Choroid plexus epithelial cell (primary cell): ENCODE measurements around the gene NDUFB5.
A peak's percentile ranks its signal among the peaks of the same experiment; 100 is the strongest.

ENCODE experiments used
- DNase-seq: peaks from one replicate; pipeline ENCODE4 v3.0.0-alpha.2; 2010; ENCODE audit warnings: low read depth
- H3K4me3 ChIP-seq: 2 replicates; pipeline ENCODE4 v1.5.1; 2011; ENCODE audit warnings: low read depth, mild to moderate bottlenecking, control low read depth, low read length, moderate library complexity
- CTCF ChIP-seq: conservative IDR thresholded peaks from 2 replicates; pipeline ENCODE4 v1.5.1; 2011; ENCODE audit warnings: low read depth, mild to moderate bottlenecking, control low read depth, inconsistent platforms, low read length, moderate library complexity

Gene NDUFB5

GRCh38 chr3:179653096-179653797 is 48.7 kb downstream of the NDUFB5 start:
- no peak for TF ChIP-seq CTCF
- H3K4me3 ChIP-seq, result peak overlapping the region; percentile 93
- DNase-seq, result peak; percentile 88

- TF ChIP-seq CTCF, result no peak
- DNase-seq, result no peak
- H3K4me3 ChIP-seq, result no peak overlapping the region
Measured at GRCh38 chr3:179655236-179655635, 50.6 kb downstream of the NDUFB5 start.

GRCh38 chr3:179658606-179659005 is 54.0 kb downstream of the NDUFB5 start:
- DNase-seq, result no peak
- TF ChIP-seq CTCF, result no peak
- no peak overlapping the region for H3K4me3 ChIP-seq

- no peak overlapping the region for H3K4me3 ChIP-seq
- no peak for TF ChIP-seq CTCF
- no peak for DNase-seq
Measured at GRCh38 chr3:179660872-179661271, 56.3 kb downstream of the NDUFB5 start.

- H3K4me3 ChIP-seq, result no peak overlapping the region
- no peak for TF ChIP-seq CTCF
- DNase-seq, result no peak
Measured at GRCh38 chr3:179661777-179662176, 57.2 kb downstream of the NDUFB5 start.

- no peak for TF ChIP-seq CTCF
- DNase-seq, result no peak
Measured at GRCh38 chr3:179663093-179663492, 58.5 kb downstream of the NDUFB5 start.

GRCh38 chr3:179666030-179666429 is 61.4 kb downstream of the NDUFB5 start:
- DNase-seq, result no peak
- TF ChIP-seq CTCF, result no peak
- no peak overlapping the region for H3K4me3 ChIP-seq

More at GRCh38 chr3:179663093-179663492, 58.5 kb downstream of the NDUFB5 start:
- H3K4me3 ChIP-seq, result no peak overlapping the region
